GM18505 (cell line): ENCODE results near the gene IQSEC3.

ENCODE experiments used
- ATAC-seq: cut with Tn5 transposase; IDR thresholded peaks from one replicate; pipeline ENCODE4 v1.9.1; 2021; ENCODE audit not compliant: unreplicated experiment
- POLR2A ChIP-seq: IDR thresholded peaks from 4 replicates; pipeline ENCODE4 v1.6.1; 2011; ENCODE audit warnings: borderline replicate concordance; ENCODE audit not compliant: insufficient read depth, insufficient read length; ENCODE audit errors: extremely low read depth

Gene IQSEC3

DNA sequence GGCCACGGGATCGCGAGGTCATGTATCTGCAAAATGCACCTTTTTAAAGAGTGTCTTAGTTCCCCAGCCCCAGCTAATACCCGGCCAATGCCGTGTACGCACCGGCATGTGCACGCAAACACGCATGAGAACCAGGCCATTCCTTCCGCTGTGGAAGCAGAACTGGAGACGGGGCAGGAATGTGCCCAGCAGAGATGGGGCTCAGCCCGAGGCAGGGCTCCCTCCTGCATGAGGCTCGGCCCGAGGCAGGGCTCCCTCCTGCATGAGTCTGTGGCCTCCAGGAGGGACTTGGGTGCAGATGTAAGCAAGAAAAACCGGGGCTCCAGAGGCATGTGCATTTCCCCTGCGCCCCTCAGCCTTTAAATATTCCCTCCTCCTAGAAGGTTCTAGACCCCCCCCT, 109.2 kb downstream of the IQSEC3 start:
- TF ChIP-seq POLR2A = no peak
- no peak for ATAC-seq

DNA sequence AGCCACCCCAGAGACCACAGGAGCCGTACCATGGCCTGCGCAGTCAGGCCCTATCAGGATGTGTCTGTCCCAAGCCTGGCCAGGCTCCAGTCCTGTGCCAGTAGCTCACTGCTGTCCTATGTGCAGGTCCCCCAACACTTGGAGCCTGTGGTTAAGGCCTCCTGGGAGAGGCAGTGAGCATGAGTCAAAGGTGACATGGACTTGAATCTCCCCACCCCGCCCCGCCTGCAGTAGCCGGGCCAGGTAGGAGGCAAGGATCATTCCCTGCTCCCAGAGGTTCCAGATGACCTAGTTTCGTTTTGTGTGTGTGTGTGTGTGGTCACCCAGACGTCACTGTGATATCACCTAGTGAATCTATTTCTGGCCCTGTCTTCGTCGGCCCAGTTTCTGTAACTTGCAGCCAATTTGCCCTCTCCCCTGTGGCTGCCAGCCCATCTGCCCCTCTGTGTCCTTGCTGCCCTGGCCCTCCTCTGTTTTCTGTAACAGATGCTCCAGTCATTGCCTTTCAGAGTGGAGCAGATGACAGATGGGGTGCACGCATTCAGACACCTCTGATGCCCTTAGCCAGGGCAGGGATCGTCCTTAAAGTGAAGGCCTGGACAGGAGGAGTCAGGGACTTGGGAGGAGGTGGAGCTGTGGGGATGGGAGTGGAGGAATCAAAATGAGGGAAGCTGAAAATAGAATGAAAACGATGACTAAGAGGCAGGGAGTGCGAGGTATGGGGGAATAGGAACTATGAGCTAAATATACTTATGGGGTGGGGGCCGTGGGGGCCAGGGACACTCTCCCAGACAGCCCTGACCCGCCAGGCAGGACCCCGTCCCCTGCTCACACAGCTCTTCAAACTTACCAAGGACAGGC, 110.0 kb downstream of the IQSEC3 start:
- no peak for ATAC-seq
- no peak for TF ChIP-seq POLR2A

GRCh38 chr12:177336-177979, 110.9 kb downstream of the IQSEC3 start:
- no peak for TF ChIP-seq POLR2A
- ATAC-seq = no peak

- ATAC-seq = no peak
- no peak for TF ChIP-seq POLR2A
Measured at GRCh38 chr12:177980-178828, 111.6 kb downstream of the IQSEC3 start.

DNA sequence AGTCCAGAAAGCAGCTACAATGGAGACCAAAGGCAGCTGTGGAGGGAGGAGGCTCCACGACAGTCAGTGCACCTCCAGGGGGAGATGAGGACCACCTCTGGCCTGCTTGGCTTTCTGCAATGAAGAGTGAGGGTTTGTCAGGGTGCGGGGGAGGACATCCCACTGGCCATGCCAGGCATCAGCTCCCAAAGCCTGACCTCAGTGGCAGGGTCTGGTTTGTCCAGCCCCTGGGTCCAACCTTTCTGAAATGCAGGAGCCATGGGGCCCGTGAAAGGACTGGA, 112.2 kb downstream of the IQSEC3 start:
- TF ChIP-seq POLR2A = no peak
- ATAC-seq = no peak

DNA sequence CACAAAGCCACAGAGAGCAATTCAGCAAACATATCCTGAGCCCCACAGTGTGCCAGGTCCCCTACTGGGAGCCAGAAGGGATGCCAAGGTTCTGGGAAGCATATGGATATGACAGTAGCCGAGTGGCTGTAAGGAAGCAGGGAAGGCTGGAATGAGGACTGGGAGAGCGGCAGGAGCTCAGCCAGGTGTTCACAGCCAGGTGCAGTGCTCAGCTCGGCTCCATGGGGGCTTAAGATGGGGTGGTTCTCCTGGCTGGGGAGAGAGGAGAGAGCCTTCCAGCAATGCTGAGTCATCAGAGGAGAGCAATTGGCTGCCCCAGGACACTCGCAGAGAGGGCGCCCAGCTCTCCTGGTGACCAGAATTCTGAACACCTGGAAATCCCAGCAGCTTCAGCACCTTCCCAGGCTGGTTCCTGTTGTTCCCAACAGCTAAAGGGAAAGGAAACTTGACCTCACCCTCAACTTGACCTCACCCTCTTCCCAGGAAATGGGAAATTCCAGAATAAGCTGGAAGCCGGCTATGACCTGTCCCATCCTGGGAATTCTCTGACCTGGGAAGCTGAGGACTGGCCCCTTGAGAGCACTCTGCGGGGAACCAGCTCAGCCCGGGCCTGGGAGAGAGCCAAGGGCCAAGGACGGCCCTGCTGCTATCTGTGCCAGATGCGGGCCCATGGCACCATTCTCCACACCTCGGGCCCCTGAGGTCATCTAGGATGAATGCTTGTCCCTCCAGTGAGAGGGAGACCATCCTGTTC, 112.7 kb downstream of the IQSEC3 start:
- no peak for ATAC-seq
- TF ChIP-seq POLR2A = no peak

- no peak for ATAC-seq
- no peak for TF ChIP-seq POLR2A
Measured at GRCh38 chr12:179885-180284, 113.3 kb downstream of the IQSEC3 start.

DNA sequence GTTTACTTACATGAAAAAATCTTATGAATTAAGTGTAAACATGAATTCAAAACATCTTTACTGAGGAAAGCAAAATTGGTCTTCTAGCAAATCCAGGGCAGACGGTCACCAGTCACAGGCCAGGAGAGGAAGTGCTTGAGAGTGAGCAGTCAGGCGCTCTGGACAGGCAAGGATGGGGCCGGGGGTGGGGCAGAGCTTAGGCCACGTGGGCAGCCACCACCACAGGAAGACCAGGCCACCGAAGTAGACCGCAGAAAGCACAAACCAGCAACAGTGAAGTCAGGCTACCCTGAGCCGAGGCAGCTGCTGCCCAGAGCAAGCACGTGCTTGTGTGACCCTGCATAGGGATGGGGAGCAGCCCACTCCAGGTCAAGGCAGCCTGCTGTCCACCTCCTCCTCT, 113.9 kb downstream of the IQSEC3 start:
- no peak for ATAC-seq
- TF ChIP-seq POLR2A = no peak

- no peak for TF ChIP-seq POLR2A
- ATAC-seq = no peak
Measured at GRCh38 chr12:181921-182320, 115.4 kb downstream of the IQSEC3 start.

DNA sequence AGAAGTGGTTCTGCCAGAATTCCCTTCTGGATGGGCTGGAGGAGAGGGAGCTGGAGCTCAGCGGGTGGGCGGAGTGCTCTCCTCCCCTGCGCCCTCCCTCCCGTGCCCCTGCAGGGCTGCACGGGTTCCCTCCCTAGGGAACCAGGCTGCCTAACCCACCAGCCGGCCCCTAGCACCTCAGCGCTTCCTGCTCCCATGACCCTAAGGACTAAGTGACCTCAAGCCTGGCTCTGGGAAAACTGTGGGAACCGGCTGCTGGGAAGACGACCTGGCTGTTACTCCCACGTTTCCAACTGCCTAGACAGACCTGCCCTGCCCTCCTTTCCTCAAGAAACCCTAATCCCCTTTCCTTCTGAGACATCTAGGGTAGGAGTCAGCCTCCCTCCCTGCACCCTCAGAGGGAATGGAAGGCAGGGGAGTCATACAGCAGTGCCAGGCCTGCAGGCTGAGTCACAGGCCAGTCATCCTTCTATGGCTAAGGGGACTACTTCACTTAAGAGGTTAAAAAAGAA, 115.9 kb downstream of the IQSEC3 start:
- TF ChIP-seq POLR2A = no peak
- no peak for ATAC-seq

- no peak for TF ChIP-seq POLR2A
- no peak for ATAC-seq
Measured at GRCh38 chr12:184811-185575, 118.4 kb downstream of the IQSEC3 start.

GRCh38 chr12:185576-185955, 119.0 kb downstream of the IQSEC3 start:
- no peak for ATAC-seq
- TF ChIP-seq POLR2A = no peak
